HG03064 (cell line): ENCODE results near the gene ARHGAP26.
"Not testable (repeated sequence)": the region's sequence is repeated elsewhere in the genome, so short reads cannot be mapped to it uniquely, and the experiment has no call there.

Experiments
- ATAC-seq: cut with Tn5 transposase; IDR thresholded peaks from one replicate; pipeline ENCODE4 v1.9.1; 2021; ENCODE audit warnings: low read depth; ENCODE audit not compliant: unreplicated experiment

The ARHGAP26 gene

GRCh38 chr5:142920849-142921612 is 150.9 kb downstream of the ARHGAP26 start:
- ATAC-seq: no peak

GRCh38 chr5:142922223-142922952 is 152.2 kb downstream of the ARHGAP26 start:
- peak; percentile 82 for ATAC-seq

- ATAC-seq: no peak
Measured at GRCh38 chr5:142924135-142924883, 154.1 kb downstream of the ARHGAP26 start.

GRCh38 chr5:142925795-142926194 is 155.6 kb downstream of the ARHGAP26 start:
- no peak for ATAC-seq

- ATAC-seq: no peak
Measured at GRCh38 chr5:142926549-142926948, 156.4 kb downstream of the ARHGAP26 start.

GRCh38 chr5:142928999-142929398 is 158.8 kb downstream of the ARHGAP26 start:
- not testable (repeated sequence) for ATAC-seq

GRCh38 chr5:142929587-142929986 is 159.4 kb downstream of the ARHGAP26 start:
- ATAC-seq: no peak

- no peak for ATAC-seq
Measured at GRCh38 chr5:142930395-142931110, 160.4 kb downstream of the ARHGAP26 start.

- no peak for ATAC-seq
Measured at GRCh38 chr5:142931896-142932686, 161.9 kb downstream of the ARHGAP26 start.

- no peak for ATAC-seq
Measured at GRCh38 chr5:142934051-142934762, 164.0 kb downstream of the ARHGAP26 start.

GRCh38 chr5:142935014-142935413 is 164.8 kb downstream of the ARHGAP26 start:
- no peak for ATAC-seq

GRCh38 chr5:142937374-142937773 is 167.2 kb downstream of the ARHGAP26 start:
- no peak for ATAC-seq

- ATAC-seq: no peak
Measured at GRCh38 chr5:142938266-142938880, 168.2 kb downstream of the ARHGAP26 start.

GRCh38 chr5:142939006-142939405 is 168.8 kb downstream of the ARHGAP26 start:
- ATAC-seq: no peak

GRCh38 chr5:142939884-142940283 is 169.7 kb downstream of the ARHGAP26 start:
- no peak for ATAC-seq

GRCh38 chr5:142941245-142941644 is 171.1 kb downstream of the ARHGAP26 start:
- ATAC-seq: no peak

GRCh38 chr5:142942901-142943300 is 172.7 kb downstream of the ARHGAP26 start:
- no peak for ATAC-seq

- ATAC-seq: no peak
Measured at GRCh38 chr5:142944140-142944539, 174.0 kb downstream of the ARHGAP26 start.

- ATAC-seq: no peak
Measured at GRCh38 chr5:142945321-142945720, 175.1 kb downstream of the ARHGAP26 start.
